ENCODE data around the gene DYNC1I1.

DYNC1I1 gene

GRCh38 chr7:95772771-95773581 is 622 bp downstream of the DYNC1I1 start:
- TF ChIP-seq, protein P1, sequence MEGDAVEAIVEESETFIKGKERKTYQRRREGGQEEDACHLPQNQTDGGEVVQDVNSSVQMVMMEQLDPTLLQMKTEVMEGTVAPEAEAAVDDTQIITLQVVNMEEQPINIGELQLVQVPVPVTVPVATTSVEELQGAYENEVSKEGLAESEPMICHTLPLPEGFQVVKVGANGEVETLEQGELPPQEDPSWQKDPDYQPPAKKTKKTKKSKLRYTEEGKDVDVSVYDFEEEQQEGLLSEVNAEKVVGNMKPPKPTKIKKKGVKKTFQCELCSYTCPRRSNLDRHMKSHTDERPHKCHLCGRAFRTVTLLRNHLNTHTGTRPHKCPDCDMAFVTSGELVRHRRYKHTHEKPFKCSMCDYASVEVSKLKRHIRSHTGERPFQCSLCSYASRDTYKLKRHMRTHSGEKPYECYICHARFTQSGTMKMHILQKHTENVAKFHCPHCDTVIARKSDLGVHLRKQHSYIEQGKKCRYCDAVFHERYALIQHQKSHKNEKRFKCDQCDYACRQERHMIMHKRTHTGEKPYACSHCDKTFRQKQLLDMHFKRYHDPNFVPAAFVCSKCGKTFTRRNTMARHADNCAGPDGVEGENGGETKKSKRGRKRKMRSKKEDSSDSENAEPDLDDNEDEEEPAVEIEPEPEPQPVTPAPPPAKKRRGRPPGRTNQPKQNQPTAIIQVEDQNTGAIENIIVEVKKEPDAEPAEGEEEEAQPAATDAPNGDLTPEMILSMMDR (IDR thresholded peaks at IDR 0.05; ENCODE audit: low read length, missing control alignments) = no peak
- peak; percentile 44 for DNase-seq (ENCODE audit: low read depth)
- peak overlapping the region; percentile 55 for H3K4me3 ChIP-seq (replicated peaks; ENCODE audit: low read depth, low read length)

- DNase-seq (ENCODE audit: low read depth) = no peak
- TF ChIP-seq, protein P1 (IDR thresholded peaks at IDR 0.05; ENCODE audit: low read length, missing control alignments) = no peak
- no peak overlapping the region for H3K4me3 ChIP-seq (replicated peaks; ENCODE audit: low read depth, low read length)
These were observed 4.3 kb downstream of the DYNC1I1 start for GRCh38 chr7:95776561-95777185.

DNA sequence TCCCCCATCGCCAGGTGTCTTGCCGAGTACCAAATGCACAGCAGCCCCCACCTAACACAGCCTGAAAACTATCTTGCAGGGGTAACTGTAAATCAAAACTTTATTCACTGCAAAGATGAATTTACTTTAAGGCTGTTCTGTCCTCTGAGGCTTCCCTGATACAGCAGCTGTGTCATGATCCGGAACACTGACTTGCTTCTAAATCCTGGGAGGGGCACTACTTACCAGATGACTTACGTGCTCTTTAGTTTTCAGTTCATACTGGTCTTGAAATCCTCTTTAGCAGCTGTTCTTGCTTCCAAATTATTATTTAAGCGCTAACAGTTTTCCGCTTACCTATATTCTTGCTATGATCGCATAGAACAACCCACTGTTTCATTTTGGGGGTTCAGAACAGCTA is 4.9 kb downstream of the DYNC1I1 start:
- DNase-seq (ENCODE audit: low read depth) = no peak
- no peak overlapping the region for H3K4me3 ChIP-seq (replicated peaks; ENCODE audit: low read depth, low read length)
- TF ChIP-seq, protein P1 (IDR thresholded peaks at IDR 0.05; ENCODE audit: low read length, missing control alignments) = no peak

- DNase-seq (ENCODE audit: low read depth) = no peak
- no peak overlapping the region for H3K4me3 ChIP-seq (replicated peaks; ENCODE audit: low read depth, low read length)
- TF ChIP-seq, protein P1 (IDR thresholded peaks at IDR 0.05; ENCODE audit: low read length, missing control alignments) = no peak
These were observed 8.3 kb downstream of the DYNC1I1 start for GRCh38 chr7:95780665-95781064.

DNA sequence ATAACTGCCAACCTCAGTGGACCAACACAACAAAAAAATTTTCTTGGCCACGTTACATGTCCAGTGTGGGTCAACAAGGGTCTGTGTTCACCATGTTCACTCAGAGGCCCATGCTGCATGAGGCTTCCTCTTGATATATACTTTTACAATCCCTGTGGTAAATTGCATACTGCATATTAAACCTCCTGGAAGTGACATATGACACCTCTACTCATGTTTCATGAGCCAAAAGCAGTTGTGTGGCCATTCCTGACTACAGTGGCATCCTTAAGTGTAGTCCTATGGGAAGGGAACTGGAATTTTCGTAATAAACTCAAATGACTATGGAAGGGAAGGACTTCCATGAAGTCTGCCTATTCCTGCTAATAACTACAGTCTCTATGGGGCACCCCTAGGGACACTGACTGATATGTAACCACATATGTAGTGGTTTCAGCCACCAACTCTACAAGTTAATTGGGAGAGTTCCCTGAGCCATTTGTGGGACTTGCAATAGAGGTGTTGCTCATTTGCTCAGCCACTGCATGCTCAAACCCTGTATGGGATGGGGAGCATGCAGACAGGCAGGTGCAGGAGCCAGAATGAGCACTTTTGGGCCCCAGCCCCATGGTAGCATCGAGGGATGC is 9.7 kb downstream of the DYNC1I1 start:
- TF ChIP-seq, protein P1 (IDR thresholded peaks at IDR 0.05; ENCODE audit: low read length, missing control alignments) = no peak
- no peak for DNase-seq (ENCODE audit: low read depth)

GRCh38 chr7:95784796-95785195 is 12.4 kb downstream of the DYNC1I1 start:
- DNase-seq (ENCODE audit: low read depth) = no peak
- TF ChIP-seq, protein P1 (IDR thresholded peaks at IDR 0.05; ENCODE audit: low read length, missing control alignments) = no peak
- H3K4me3 ChIP-seq (replicated peaks; ENCODE audit: low read depth, low read length) = no peak overlapping the region

More for the DNA sequence above, 9.7 kb downstream of the DYNC1I1 start:
- H3K4me3 ChIP-seq (replicated peaks; ENCODE audit: low read depth, low read length) = no peak overlapping the region
